DOHH2 (cell line): ENCODE measurements around the gene IFNAR1.

Source experiments
- CTCF ChIP-seq: fragments of 200-600 bp; sonication (generic); IDR thresholded peaks from one replicate; pipeline ENCODE4 v1.5.1; 2014; ENCODE audit warnings: antibody characterized with exemption, mild to moderate bottlenecking, low read depth, low read length; ENCODE audit not compliant: poor library complexity, severe bottlenecking
- EZH2phosphoT487 ChIP-seq: fragments of 200-600 bp; sonication (generic); IDR thresholded peaks from 2 replicates; pipeline ENCODE4 v1.6.1; 2017; ENCODE audit warnings: borderline replicate concordance, mild to moderate bottlenecking, antibody characterized with exemption, low read length, moderate library complexity, mixed read lengths

- no peak for TF ChIP-seq CTCF
- TF ChIP-seq EZH2phosphoT487, result no peak
Observed at GRCh38 chr21:33305344-33305671, 19.5 kb upstream of the IFNAR1 start.
